ENCODE data around the gene SMIM38.

SMIM38 gene

DNA sequence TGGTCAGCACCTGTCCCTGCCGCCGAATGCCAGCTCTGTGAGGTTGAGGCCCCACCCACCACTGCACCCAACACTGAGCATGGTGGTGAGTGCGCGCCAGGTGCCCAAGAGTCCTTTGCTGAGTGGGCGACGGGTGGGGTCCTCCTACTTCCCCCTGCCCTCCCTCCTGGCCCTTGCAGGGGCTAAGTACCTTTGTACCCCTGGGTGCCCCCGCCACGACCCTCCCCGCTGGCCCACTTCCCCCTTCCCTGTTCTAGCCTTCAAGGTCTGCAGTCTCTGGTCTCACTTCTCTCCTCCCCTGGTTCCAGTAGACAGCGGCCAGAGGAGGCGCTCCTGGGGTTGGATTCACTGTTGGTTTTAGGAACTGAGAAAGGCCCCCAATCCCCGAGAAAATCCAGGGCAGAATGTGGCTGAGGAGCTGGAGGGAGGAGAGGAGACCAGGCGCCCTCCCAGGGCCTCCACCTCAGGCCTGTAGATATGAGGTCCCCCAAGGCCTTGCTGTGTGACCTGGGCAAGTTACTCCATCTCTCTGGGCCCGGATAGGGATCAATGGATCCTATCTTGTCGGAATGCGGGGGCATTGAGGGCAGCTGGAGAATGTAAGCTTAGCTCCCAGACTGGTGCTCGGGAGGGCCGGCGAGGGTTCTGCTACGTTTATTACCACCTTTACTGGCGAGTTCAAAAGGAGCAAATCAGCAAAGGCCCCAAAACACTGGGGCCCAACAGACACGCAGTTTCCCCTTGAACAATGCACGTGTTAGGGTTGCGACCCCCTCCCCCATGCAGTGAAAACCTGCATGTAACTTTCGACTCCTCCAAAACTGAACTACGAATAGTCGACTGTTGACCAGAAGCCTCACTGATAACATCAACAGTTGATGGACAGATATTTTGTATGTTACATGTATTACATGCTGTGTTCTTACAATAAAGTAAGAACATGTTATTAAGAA, 31.9 kb upstream of the SMIM38 start:
- H3K27me3 ChIP-seq = no peaks in the 10 kb centered on the region
- H3K36me3 ChIP-seq = no peaks in the 10 kb centered on the region
- no peak for DNase-seq
- peaks cover 19% of the 10 kb centered on the region for H3K4me1 ChIP-seq
- TF ChIP-seq CTCF (IDR thresholded peaks at IDR 0.05; ENCODE audit: low read depth, low read length) = no peak
- H3K9me3 ChIP-seq = peaks cover 2% of the 10 kb centered on the region; the same call in 1 of the 2 replicates
- H3K4me3 ChIP-seq (ENCODE audit: low read depth, low read length) = no peak overlapping the region

- peaks cover 19% of the 10 kb centered on the region for H3K4me1 ChIP-seq
Measured at GRCh38 chr11:69125861-69126260, 29.9 kb upstream of the SMIM38 start.

DNA sequence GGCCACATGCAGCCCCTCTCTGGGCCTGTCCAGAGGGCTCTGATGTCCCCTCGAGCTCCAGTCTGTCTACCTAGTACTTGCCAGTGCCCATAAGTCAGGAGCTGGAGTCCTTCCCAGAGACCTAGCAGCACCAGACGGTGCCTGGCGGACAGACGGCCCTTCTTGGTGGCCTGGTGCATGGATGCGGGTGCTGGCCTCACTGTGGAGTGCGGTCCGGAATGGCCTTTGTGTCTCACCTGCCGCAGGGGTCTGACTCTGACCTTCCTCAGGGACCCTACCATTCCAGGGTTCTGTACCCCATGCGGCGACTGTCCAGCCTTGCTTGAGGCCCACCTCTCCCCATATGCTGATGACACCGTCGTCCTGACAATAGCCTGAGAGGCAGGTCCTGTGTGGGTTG, 29.4 kb upstream of the SMIM38 start:
- TF ChIP-seq CTCF (IDR thresholded peaks at IDR 0.05; ENCODE audit: low read depth, low read length) = no peak
- DNase-seq = no peak
- Histone ChIP-seq H3K4me1 (peaks cover 19% of the 10 kb centered on the region), H3K27me3 (no peaks in the 10 kb centered on the region), H3K4me3 (ENCODE audit: low read depth, low read length) (no peak overlapping the region), H3K36me3 (no peaks in the 10 kb centered on the region), H3K9me3 (no peaks in the 10 kb centered on the region)

More at GRCh38 chr11:69125861-69126260, 29.9 kb upstream of the SMIM38 start:
- H3K36me3 ChIP-seq = no peaks in the 10 kb centered on the region
- no peaks in the 10 kb centered on the region for H3K9me3 ChIP-seq
- no peak overlapping the region for H3K4me3 ChIP-seq (ENCODE audit: low read depth, low read length)
- no peaks in the 10 kb centered on the region for H3K27me3 ChIP-seq
- TF ChIP-seq CTCF (IDR thresholded peaks at IDR 0.05; ENCODE audit: low read depth, low read length) = no peak
- no peak for DNase-seq

- Histone ChIP-seq H3K36me3 (no peaks in the 10 kb centered on the region), H3K4me1 (peaks cover 19% of the 10 kb centered on the region), H3K4me3 (ENCODE audit: low read depth, low read length) (no peak overlapping the region), H3K9me3 (no peaks in the 10 kb centered on the region), H3K27me3 (no peaks in the 10 kb centered on the region)
- TF ChIP-seq CTCF (IDR thresholded peaks at IDR 0.05; ENCODE audit: low read depth, low read length) = no peak
- DNase-seq = no peak
Measured at GRCh38 chr11:69127081-69127850, 28.5 kb upstream of the SMIM38 start.

GRCh38 chr11:69127884-69128283, 27.9 kb upstream of the SMIM38 start:
- no peaks in the 10 kb centered on the region for H3K36me3 ChIP-seq

More at GRCh38 chr11:69127884-69128283, 27.9 kb upstream of the SMIM38 start:
- Histone ChIP-seq H3K4me1 (peaks cover 14% of the 10 kb centered on the region), H3K4me3 (ENCODE audit: low read depth, low read length) (no peak overlapping the region), H3K27me3 (no peaks in the 10 kb centered on the region), H3K9me3 (no peaks in the 10 kb centered on the region)
- no peak for TF ChIP-seq CTCF (IDR thresholded peaks at IDR 0.05; ENCODE audit: low read depth, low read length)
- DNase-seq = no peak
